Measurements from ENCODE around the gene GBA2.

GBA2 gene

DNA sequence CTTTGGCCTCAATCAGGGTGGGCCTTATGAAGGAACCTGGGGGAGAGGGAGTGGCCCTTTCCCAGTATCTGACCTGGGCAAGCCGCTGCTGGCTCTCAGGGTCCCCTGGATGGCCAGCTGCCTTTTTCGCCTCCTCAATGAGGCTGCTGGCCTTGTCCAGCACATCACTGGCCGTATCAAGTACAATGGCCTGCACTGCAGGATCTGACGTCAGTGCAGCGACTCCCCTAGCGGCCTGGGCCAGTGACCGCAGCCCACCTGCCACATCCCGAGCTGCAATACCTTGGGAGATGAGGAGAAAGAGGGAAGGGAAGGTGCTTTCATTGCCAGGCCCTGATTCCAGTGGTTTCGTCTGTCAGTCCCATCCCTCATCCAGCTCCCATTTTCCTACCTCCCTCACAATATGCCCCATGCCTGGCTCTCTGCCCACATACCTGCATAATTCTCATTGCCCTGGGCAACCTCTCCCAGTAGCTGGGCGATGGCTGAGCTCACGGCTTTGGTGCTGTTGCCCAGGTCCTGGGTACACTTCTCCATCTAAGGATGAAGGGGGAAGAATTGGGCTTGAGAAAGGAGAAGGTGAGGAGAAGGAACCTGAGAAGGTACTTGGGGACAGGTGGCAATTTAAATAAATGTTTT lies 36.1 kb downstream of the GBA2 start:
- no peak for TF ChIP-seq MYC (IDR thresholded peaks at IDR 0.05; ENCODE audit: low read depth, low read length)
- no peak for TF ChIP-seq MAX (IDR thresholded peaks at IDR 0.05; ENCODE audit: low read depth, low read length)
- TF ChIP-seq POLR2A (IDR thresholded peaks at IDR 0.05; ENCODE audit: extremely low read depth, insufficient read length), result no peak
- no peak for TF ChIP-seq CTCF (IDR thresholded peaks at IDR 0.05; ENCODE audit: low read depth, low read length)
- H3K4me3 ChIP-seq (ENCODE audit: low read depth, low read length), result no peak overlapping the region
- no peak for DNase-seq (ENCODE audit: low read depth)

- TF ChIP-seq POLR2A (IDR thresholded peaks at IDR 0.05; ENCODE audit: extremely low read depth, insufficient read length) (no peak), MYC (IDR thresholded peaks at IDR 0.05; ENCODE audit: low read depth, low read length) (no peak), MAX (IDR thresholded peaks at IDR 0.05; ENCODE audit: low read depth, low read length) (no peak), CTCF (IDR thresholded peaks at IDR 0.05; ENCODE audit: low read depth, low read length) (no peak)
- no peak overlapping the region for H3K4me3 ChIP-seq (ENCODE audit: low read depth, low read length)
- no peak for DNase-seq (ENCODE audit: low read depth)
Observed at GRCh38 chr9:35711501-35712428, 37.3 kb downstream of the GBA2 start.

DNA sequence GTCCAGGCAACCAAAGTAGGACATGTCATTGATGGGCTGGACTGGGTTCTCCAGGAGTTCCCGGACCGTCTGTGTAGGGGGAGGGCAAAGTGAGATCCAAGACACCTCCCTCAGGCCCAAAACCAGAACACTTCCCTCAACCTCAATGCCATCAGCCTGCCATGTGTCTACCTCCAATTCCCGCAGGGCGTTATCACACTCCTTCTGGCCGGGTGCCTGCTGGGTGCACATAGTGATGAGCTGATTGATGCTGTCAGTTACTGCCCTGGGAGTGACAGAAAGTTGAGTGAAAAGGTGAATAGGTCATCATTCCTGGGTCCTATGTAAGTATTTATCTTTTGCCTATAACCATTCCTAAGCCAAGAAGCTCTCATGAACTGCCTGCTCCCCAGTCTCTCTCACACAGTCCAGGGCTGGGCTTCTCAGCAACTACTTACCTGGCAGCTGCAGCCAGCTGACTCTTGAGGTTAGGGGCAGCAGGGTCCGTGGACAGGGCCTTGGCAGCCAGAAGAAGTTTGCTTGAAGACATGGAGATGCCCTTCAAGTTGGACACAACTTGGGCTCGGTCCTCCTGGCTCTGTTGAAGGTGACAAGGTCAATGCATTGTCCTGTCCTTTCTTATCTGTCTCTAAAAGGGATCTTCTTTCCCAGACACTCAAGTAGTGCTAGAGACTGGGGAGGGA lies 38.1 kb downstream of the GBA2 start:
- TF ChIP-seq CTCF (IDR thresholded peaks at IDR 0.05; ENCODE audit: low read depth, low read length), result no peak
- H3K4me3 ChIP-seq (ENCODE audit: low read depth, low read length), result no peak overlapping the region
- no peak for DNase-seq (ENCODE audit: low read depth)

DNA sequence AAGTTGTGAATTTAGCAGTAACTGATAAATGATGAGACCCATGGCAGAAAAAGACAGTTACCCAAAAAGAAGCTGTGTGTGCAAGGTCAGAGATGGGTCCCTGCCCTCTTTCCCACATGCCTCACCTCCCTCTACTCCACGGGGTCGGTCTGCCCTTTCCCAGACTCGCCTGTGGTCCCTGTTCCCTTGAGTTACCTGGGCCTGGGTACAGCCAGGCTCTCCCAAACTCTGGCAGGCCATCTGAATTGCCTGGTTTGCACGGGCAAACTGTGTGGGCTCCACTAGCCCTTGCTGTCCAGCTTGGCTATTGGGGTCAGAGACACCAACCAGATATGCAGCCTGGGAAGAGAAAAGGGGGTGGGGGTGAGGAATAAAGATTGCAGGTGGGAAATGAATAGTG lies 40.9 kb downstream of the GBA2 start:
- TF ChIP-seq POLR2A (IDR thresholded peaks at IDR 0.05; ENCODE audit: extremely low read depth, insufficient read length), result no peak
- TF ChIP-seq MYC (IDR thresholded peaks at IDR 0.05; ENCODE audit: low read depth, low read length), result no peak
- no peak for TF ChIP-seq CTCF (IDR thresholded peaks at IDR 0.05; ENCODE audit: low read depth, low read length)
- no peak for TF ChIP-seq MAX (IDR thresholded peaks at IDR 0.05; ENCODE audit: low read depth, low read length)
- DNase-seq (ENCODE audit: low read depth), result no peak
- H3K4me3 ChIP-seq (ENCODE audit: low read depth, low read length), result no peak overlapping the region

- no peak for DNase-seq (ENCODE audit: low read depth)
- no peak overlapping the region for H3K4me3 ChIP-seq (ENCODE audit: low read depth, low read length)
- TF ChIP-seq POLR2A (IDR thresholded peaks at IDR 0.05; ENCODE audit: extremely low read depth, insufficient read length), result no peak
- no peak for TF ChIP-seq CTCF (IDR thresholded peaks at IDR 0.05; ENCODE audit: low read depth, low read length)
- TF ChIP-seq MYC (IDR thresholded peaks at IDR 0.05; ENCODE audit: low read depth, low read length), result no peak
- no peak for TF ChIP-seq MAX (IDR thresholded peaks at IDR 0.05; ENCODE audit: low read depth, low read length)
Observed at GRCh38 chr9:35706951-35707350, 42.1 kb downstream of the GBA2 start.

All from NB4 (cell line).